ENCODE measurements around the gene NRBP1.

Gene NRBP1

GRCh38 chr2:27461118-27461517 lies 32.7 kb downstream of the NRBP1 start:
- no peak overlapping the region for H3K27ac ChIP-seq
- TF ChIP-seq CTCF (IDR thresholded peaks at IDR 0.05) (no peak), ZFX (IDR thresholded peaks at IDR 0.05; ENCODE audit: borderline replicate concordance) (no peak)

- TF ChIP-seq ZFX (IDR thresholded peaks at IDR 0.05; ENCODE audit: borderline replicate concordance) (no peak), CTCF (IDR thresholded peaks at IDR 0.05) (no peak)
- H3K27ac ChIP-seq = no peak overlapping the region
Measured at GRCh38 chr2:27464443-27464842, 36.0 kb downstream of the NRBP1 start.

- TF ChIP-seq CTCF (IDR thresholded peaks at IDR 0.05) (no peak), ZFX (IDR thresholded peaks at IDR 0.05; ENCODE audit: borderline replicate concordance) (no peak)
- no peak overlapping the region for H3K27ac ChIP-seq
Measured at GRCh38 chr2:27471961-27472360, 43.5 kb downstream of the NRBP1 start.

GRCh38 chr2:27485496-27485895 lies 57.1 kb downstream of the NRBP1 start:
- H3K27ac ChIP-seq = no peak overlapping the region
- TF ChIP-seq ZFX (IDR thresholded peaks at IDR 0.05; ENCODE audit: borderline replicate concordance) (no peak), CTCF (IDR thresholded peaks at IDR 0.05) (no peak)

- no peak; the same call in 1 of the 2 replicates for TF ChIP-seq CTCF (IDR thresholded peaks at IDR 0.05)
- no peak for TF ChIP-seq ZFX (IDR thresholded peaks at IDR 0.05; ENCODE audit: borderline replicate concordance)
- H3K27ac ChIP-seq = peak overlapping the region; percentile 53; the same call in 1 of the 2 replicates
Measured at GRCh38 chr2:27489118-27489497, 60.7 kb downstream of the NRBP1 start.

- peak within 1 kb of the TSS; percentile 64 for H3K27ac ChIP-seq
- TF ChIP-seq ZFX (IDR thresholded peaks at IDR 0.05; ENCODE audit: borderline replicate concordance) (no peak), CTCF (IDR thresholded peaks at IDR 0.05) (no peak)
Measured at GRCh38 chr2:27489498-27490397, 61.3 kb downstream of the NRBP1 start, which contains the start of gene IFT172. Gene IFT172, minus strand, starts transcription at chr2:27489743. Its CDS starts 90 bp downstream, at chr2:27489653.

Measured in 22Rv1 (cell line).